ENCODE results near the gene B3GNT7.

DNA sequence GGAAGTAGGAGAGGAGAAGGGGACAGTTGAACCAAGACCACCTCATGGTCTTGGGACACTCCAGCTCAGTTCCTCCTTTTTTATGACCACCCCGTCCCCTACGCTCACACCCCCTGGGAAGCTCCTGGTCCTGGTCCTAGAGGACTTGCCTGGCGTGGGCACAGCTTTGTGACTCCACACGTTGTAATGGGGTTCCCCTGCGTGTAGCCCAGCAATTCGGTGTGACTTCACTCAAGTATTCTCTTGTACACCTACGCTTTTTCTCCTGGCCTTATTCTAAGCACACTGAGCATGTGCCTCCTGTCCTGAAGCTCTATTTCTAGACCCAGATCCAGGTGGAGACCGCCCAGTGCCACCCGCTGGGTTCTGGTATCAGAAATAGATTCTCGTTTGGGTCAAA, 36.1 kb upstream of the B3GNT7 start:
- TF ChIP-seq, protein P1, sequence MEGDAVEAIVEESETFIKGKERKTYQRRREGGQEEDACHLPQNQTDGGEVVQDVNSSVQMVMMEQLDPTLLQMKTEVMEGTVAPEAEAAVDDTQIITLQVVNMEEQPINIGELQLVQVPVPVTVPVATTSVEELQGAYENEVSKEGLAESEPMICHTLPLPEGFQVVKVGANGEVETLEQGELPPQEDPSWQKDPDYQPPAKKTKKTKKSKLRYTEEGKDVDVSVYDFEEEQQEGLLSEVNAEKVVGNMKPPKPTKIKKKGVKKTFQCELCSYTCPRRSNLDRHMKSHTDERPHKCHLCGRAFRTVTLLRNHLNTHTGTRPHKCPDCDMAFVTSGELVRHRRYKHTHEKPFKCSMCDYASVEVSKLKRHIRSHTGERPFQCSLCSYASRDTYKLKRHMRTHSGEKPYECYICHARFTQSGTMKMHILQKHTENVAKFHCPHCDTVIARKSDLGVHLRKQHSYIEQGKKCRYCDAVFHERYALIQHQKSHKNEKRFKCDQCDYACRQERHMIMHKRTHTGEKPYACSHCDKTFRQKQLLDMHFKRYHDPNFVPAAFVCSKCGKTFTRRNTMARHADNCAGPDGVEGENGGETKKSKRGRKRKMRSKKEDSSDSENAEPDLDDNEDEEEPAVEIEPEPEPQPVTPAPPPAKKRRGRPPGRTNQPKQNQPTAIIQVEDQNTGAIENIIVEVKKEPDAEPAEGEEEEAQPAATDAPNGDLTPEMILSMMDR (conservative IDR thresholded peaks at IDR 0.05 in 1 of 2, IDR thresholded peaks at IDR 0.05 in 1 of 2; ENCODE audit: extremely low read depth in 1 of 2, insufficient read depth in 1 of 2, low read depth in 1 of 2, low read length in 2 of 2), result no peak
- no peak for TF ChIP-seq EZH2 (IDR thresholded peaks at IDR 0.05; ENCODE audit: borderline replicate concordance, low read length)

Data from mammary epithelial cell (primary cell).